GM21723 (cell line): ENCODE data around the gene UGT1A5.

Source experiments
- ATAC-seq: cut with Tn5 transposase; IDR thresholded peaks from one replicate; pipeline ENCODE4 v1.9.1; 2021; ENCODE audit warnings: mild to moderate bottlenecking, moderate library complexity; ENCODE audit not compliant: unreplicated experiment

The UGT1A5 gene

GRCh38 chr2:233712611-233713261 lies at the start of gene UGT1A5:
Gene UGT1A5, plus strand, starts transcription at chr2:233712907. Its CDS starts 85 bp downstream, at chr2:233712992.
- no peak for ATAC-seq

GRCh38 chr2:233663911-233664310 lies 48.8 kb upstream of the UGT1A5 start:
- no peak for ATAC-seq

GRCh38 chr2:233668605-233669260 lies 44.0 kb upstream of the UGT1A5 start:
- no peak for ATAC-seq

- no peak for ATAC-seq
Measured at GRCh38 chr2:233671290-233672161, 41.2 kb upstream of the UGT1A5 start, which contains the start of gene UGT1A9. Gene UGT1A9, plus strand, starts transcription at chr2:233671898. Its CDS starts 37 bp downstream, at chr2:233671935.

GRCh38 chr2:233672886-233673285 lies 39.8 kb upstream of the UGT1A5 start:
- no peak for ATAC-seq

GRCh38 chr2:233673896-233674295 lies 38.8 kb upstream of the UGT1A5 start:
- ATAC-seq: no peak

- no peak for ATAC-seq
Measured at GRCh38 chr2:233674314-233674713, 38.4 kb upstream of the UGT1A5 start.

GRCh38 chr2:233674995-233675394 lies 37.7 kb upstream of the UGT1A5 start:
- ATAC-seq: no peak

- no peak for ATAC-seq
Measured at GRCh38 chr2:233676046-233676445, 36.7 kb upstream of the UGT1A5 start.

GRCh38 chr2:233679196-233679595 lies 33.5 kb upstream of the UGT1A5 start:
- ATAC-seq: no peak

- no peak for ATAC-seq
Measured at GRCh38 chr2:233680361-233681045, 32.2 kb upstream of the UGT1A5 start.

- no peak for ATAC-seq
Measured at GRCh38 chr2:233681521-233682099, 31.1 kb upstream of the UGT1A5 start, which contains the start of gene UGT1A7. Gene UGT1A7, plus strand, starts transcription at chr2:233681901. Its CDS starts 37 bp downstream, at chr2:233681938.

GRCh38 chr2:233684640-233685039 lies 28.1 kb upstream of the UGT1A5 start:
- no peak for ATAC-seq

- no peak for ATAC-seq
Measured at GRCh38 chr2:233686928-233687327, 25.8 kb upstream of the UGT1A5 start.

- ATAC-seq: no peak
Measured at GRCh38 chr2:233688341-233688740, 24.4 kb upstream of the UGT1A5 start.

- no peak for ATAC-seq
Measured at GRCh38 chr2:233689031-233689430, 23.7 kb upstream of the UGT1A5 start.

GRCh38 chr2:233689501-233689900 lies 23.2 kb upstream of the UGT1A5 start:
- no peak for ATAC-seq

- no peak for ATAC-seq
Measured at GRCh38 chr2:233690444-233690843, 22.3 kb upstream of the UGT1A5 start.

GRCh38 chr2:233691443-233692433 lies 21.0 kb upstream of the UGT1A5 start:
- no peak for ATAC-seq
